Smooth muscle cell (in vitro differentiated cells): ENCODE data around the gene CHDH. TPM values are rescaled to one million over a fixed set of nuclear protein-coding genes. Genes with fewer than 3 reads are reported as not detected.

Source experiments
- DNase-seq: peaks from one replicate; lab custom pipeline; 2025; ENCODE audit not compliant: unreplicated experiment; lab: John Stamatoyannopoulos, UW
- H2AFZ ChIP-seq: fragments of 200-600 bp; sonication (generic); 2 replicates; pipeline ENCODE4 v1.6.0; 2016; ENCODE audit warnings: antibody characterized with exemption, low read depth, mild to moderate bottlenecking
- H3F3A ChIP-seq: fragments of 200-600 bp; sonication (generic); 2 replicates; pipeline ENCODE4 v1.6.0; 2017; ENCODE audit warnings: antibody characterized with exemption, low read depth
- H3K27ac ChIP-seq: fragments of 200-600 bp; sonication (generic); 2 replicates; pipeline ENCODE4 v1.5.1; 2016; ENCODE audit warnings: low read depth, mild to moderate bottlenecking
- H3K27me3 ChIP-seq: fragments of 200-600 bp; sonication (generic); 2 replicates; pipeline ENCODE4 v1.6.1; 2016; ENCODE audit warnings: low read depth, mild to moderate bottlenecking
- H3K36me3 ChIP-seq: fragments of 200-600 bp; sonication (generic); 2 replicates; pipeline ENCODE4 v1.5.1; 2016; ENCODE audit warnings: low read depth
- H3K4me1 ChIP-seq: fragments of 200-600 bp; sonication (generic); 2 replicates; pipeline ENCODE4 v1.5.1; 2016; ENCODE audit warnings: low read depth
- H3K4me2 ChIP-seq: fragments of 200-600 bp; sonication (generic); 2 replicates; pipeline ENCODE4 v1.6.0; 2016; ENCODE audit warnings: mild to moderate bottlenecking
- H3K4me3 ChIP-seq: fragments of 200-600 bp; sonication (generic); 2 replicates; pipeline ENCODE4 v1.5.1; 2016; ENCODE audit warnings: mild to moderate bottlenecking
- H3K79me2 ChIP-seq: fragments of 200-600 bp; sonication (generic); 2 replicates; pipeline ENCODE4 v1.6.0; 2016; ENCODE audit warnings: low read depth, mild to moderate bottlenecking
- H3K9ac ChIP-seq: fragments of 200-600 bp; sonication (generic); 2 replicates; pipeline ENCODE4 v1.6.0; 2016; ENCODE audit warnings: low read depth
- H3K9me3 ChIP-seq: fragments of 200-600 bp; sonication (generic); replicated peaks from 2 replicates; pipeline ENCODE4 v1.5.1; 2016; ENCODE audit warnings: low read depth
- H4K20me1 ChIP-seq: fragments of 200-600 bp; sonication (generic); 2 replicates; pipeline ENCODE4 v1.6.0; 2016; ENCODE audit warnings: low read depth
- WGBS: methylation state at CpG from one replicate; pipeline ENCODE4 v1.1.7; 2016; ENCODE audit warnings: low lambda C conversion rate; 5-methylcytosine and 5-hydroxymethylcytosine counted together
- polyA plus RNA-seq: library from polyadenylated mRNA; unstranded; fragments of >200 nt; fragmentation: Nextera tagmentation; extraction: Ambion mirVana; gene quantifications from 2 replicates; pipeline ENCODE4 v1.2.1, GENCODE V29; 2016
- total RNA-seq: library from RNA; depleted of rRNA; stranded (reverse); fragments of >200 nt; gene quantifications from 2 replicates; pipeline ENCODE4 v1.2.3, GENCODE V29; 2014
- TF ChIP-seq, protein P1 (sequence below): fragments of 200-600 bp; sonication (generic); IDR thresholded peaks from 2 replicates; pipeline ENCODE4 v1.5.1; 2017; ENCODE audit warnings: borderline replicate concordance, mild to moderate bottlenecking, antibody characterized with exemption; ENCODE audit not compliant: insufficient read depth, poor library complexity, severe bottlenecking

Gene CHDH
- total and polyA plus RNA-seq, 2 experiments from 2014 or later = 0.36 to 0.51 TPM

DNA sequence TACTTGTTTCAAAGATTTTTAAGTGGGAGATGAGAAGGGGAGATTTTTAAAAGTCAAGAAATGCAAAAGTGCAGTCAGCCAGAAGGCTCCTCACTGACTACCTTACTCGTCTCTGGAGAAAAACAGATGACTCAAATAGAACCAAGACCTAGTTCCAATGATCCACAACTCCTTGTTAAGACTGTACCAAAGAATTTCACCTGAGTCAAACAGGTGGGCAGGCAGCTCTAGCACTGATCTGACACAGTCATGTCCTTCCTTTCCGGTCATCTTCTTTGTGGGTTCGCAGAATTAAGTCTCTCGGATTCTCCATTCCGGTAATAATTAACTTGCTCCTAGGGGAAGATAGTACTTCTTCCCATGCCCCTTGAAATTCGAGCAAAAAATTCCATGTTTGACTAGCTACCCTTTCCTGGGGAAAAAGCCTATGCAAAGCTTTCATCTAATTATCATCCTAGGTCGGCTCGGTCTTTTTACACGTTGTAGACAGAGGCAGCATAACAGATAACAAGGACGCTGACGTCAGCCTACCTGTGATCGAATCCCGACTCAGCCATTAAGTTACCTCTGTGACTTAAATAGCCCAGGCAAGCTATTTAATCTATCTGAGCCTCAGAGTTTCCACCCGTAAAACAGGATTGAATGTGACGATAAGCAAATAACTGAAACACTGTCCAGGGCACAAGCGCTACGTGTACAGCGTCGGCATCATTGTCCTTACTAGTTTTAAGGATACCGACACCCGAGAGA is 44.7 kb upstream of the CHDH start:
- no peaks in the 10 kb centered on the region for H3K36me3 ChIP-seq
- peak overlapping the region; percentile 99 for H3K9ac ChIP-seq
- H3K4me3 ChIP-seq = peak overlapping the region; percentile 92
- H3K27ac ChIP-seq = peak overlapping the region; percentile 96
- TF ChIP-seq, protein P1, sequence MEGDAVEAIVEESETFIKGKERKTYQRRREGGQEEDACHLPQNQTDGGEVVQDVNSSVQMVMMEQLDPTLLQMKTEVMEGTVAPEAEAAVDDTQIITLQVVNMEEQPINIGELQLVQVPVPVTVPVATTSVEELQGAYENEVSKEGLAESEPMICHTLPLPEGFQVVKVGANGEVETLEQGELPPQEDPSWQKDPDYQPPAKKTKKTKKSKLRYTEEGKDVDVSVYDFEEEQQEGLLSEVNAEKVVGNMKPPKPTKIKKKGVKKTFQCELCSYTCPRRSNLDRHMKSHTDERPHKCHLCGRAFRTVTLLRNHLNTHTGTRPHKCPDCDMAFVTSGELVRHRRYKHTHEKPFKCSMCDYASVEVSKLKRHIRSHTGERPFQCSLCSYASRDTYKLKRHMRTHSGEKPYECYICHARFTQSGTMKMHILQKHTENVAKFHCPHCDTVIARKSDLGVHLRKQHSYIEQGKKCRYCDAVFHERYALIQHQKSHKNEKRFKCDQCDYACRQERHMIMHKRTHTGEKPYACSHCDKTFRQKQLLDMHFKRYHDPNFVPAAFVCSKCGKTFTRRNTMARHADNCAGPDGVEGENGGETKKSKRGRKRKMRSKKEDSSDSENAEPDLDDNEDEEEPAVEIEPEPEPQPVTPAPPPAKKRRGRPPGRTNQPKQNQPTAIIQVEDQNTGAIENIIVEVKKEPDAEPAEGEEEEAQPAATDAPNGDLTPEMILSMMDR = no peak
- peak overlapping the region; percentile 95 for H3K4me2 ChIP-seq
- H4K20me1 ChIP-seq = peaks cover 50% of the 10 kb centered on the region
- H3K27me3 ChIP-seq = peaks cover 17% of the 10 kb centered on the region
- no peaks in the 10 kb centered on the region for H3K9me3 ChIP-seq
- no peak for DNase-seq
- H3K4me1 ChIP-seq = peaks cover 13% of the 10 kb centered on the region
- H3K79me2 ChIP-seq = peaks cover 43% of the 10 kb centered on the region
- H3F3A ChIP-seq = no peaks in the 10 kb centered on the region
- H2AFZ ChIP-seq = no peak overlapping the region
- 7% methylated on average over 21 of the region's 21 CpGs for WGBS

DNA sequence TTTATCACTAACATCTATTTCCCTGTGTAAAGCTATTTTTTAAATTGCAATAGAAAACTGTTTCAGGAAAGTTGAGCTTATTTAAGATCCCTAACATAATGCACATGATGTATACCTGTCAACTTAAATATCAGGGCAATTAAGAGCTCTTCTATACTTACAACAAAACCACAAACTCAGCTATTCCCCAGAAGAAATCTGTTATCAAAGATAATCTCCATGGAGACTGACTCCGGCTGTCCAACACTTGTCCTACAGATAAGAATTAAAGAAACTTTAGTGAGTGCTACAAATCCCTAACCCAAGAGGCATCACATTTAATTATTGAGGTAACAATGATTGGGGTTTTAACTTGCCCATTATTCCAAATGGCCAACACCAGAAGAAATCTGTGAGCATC is 42.0 kb upstream of the CHDH start:
- 71% methylated on average over 1 of the region's 1 CpG for WGBS
- Histone ChIP-seq H3K36me3 (no peaks in the 10 kb centered on the region), H3K9me3 (no peaks in the 10 kb centered on the region), H3K4me2 (no peak overlapping the region), H3K9ac (no peak overlapping the region), H3K4me1 (peaks cover 13% of the 10 kb centered on the region), H3K4me3 (no peak overlapping the region), H3K27me3 (no peaks in the 10 kb centered on the region), H3F3A (peaks cover 10% of the 10 kb centered on the region), H2AFZ (no peak overlapping the region), H4K20me1 (peaks cover 51% of the 10 kb centered on the region), H3K79me2 (peaks cover 43% of the 10 kb centered on the region), H3K27ac (no peak overlapping the region)
- TF ChIP-seq, protein P1 = no peak
- no peak for DNase-seq

DNA sequence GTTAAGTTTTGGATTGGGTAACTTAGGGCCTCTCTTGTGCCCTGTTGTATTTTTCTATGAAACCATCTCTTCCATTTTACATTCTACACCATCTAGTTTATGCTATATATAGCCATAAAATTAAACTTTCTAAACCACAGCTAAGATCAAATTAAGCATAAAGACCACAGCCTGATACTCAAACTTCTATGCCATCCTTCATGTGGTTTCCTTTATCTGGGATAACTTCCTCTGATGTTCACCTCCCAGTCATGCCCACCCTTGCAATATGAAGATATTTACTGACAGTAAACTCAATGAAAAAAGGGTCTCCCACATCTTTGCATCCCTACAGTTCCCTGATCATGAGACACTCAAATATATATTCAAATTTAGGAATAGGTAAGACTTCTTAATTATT is 41.2 kb upstream of the CHDH start:
- Histone ChIP-seq H3K27me3 (no peaks in the 10 kb centered on the region), H3K4me1 (peaks cover 11% of the 10 kb centered on the region)

More for the DNA sequence above, 41.2 kb upstream of the CHDH start:
- Histone ChIP-seq H2AFZ (no peak overlapping the region), H3K9ac (no peak overlapping the region), H3K9me3 (no peaks in the 10 kb centered on the region), H3F3A (peaks cover 10% of the 10 kb centered on the region), H3K79me2 (peaks cover 43% of the 10 kb centered on the region), H3K36me3 (no peaks in the 10 kb centered on the region), H3K4me2 (no peak overlapping the region), H3K27ac (no peak overlapping the region), H4K20me1 (peaks cover 51% of the 10 kb centered on the region), H3K4me3 (no peak overlapping the region)
- DNase-seq = no peak
- TF ChIP-seq, protein P1 = no peak
